IPS DF 4.7 (cell line): Measurements from ENCODE around the gene CDK5RAP2.

Experiments used
- DNase-seq: peaks from one replicate; pipeline ENCODE4 v3.0.0-alpha.2; 2013; ENCODE audit warnings: low spot score; ENCODE audit errors: extremely low read depth

CDK5RAP2 gene

GRCh38 chr9:120439926-120440325 lies 140.0 kb downstream of the CDK5RAP2 start:
- no peak for DNase-seq

DNA sequence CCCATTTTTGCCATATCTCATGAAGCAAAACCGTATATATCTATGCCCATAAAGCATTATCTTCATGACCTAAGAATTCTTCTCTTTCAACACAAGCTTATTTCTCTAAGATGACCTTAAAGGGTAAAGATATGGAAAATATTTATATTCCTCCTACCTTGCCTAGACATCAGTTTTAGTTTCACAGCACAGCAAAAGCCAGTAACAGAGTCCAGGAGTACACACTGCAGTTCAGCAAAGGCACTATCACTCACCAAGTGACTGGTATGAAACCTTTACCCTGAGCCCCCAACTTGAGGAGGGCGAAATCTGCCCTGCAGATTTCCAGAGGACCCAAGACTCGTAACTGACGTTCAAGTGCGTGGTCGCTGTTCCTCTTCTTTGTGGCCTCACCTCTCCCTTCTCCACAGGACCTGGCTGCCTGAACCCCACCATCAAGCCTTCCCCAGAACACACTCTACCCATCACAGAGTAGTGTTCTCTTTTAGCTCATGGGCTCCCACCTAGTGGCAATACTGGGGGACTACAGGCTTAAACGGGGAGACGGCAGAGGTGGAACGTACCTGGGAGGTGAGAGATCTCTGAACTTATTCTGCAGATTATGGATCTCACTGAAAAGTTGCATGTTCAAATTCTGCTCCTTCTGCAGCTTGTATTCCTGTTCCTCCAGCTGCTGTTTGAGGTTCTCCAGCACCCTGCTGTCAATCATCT lies 141.0 kb downstream of the CDK5RAP2 start:
- peak; percentile 25 for DNase-seq

DNA sequence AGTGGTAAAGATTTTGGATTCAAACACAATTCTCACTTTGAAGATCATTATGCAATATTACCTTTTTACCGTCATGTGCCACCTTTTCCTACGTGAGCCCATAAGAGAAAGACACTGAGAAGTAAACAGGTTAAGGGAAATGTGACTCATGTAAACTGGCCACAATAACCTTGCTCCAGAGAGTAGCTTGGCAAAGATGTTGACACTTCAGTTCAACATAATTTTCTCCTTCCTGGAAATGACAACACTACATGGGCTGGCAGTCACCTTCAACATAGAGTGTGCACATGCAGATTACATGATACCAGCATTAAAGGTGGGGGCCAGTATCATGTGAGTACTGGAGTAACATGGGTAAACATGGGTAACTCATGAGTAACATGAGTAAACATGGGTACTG lies 141.9 kb downstream of the CDK5RAP2 start:
- DNase-seq = no peak

GRCh38 chr9:120436983-120437475 lies 142.9 kb downstream of the CDK5RAP2 start:
- DNase-seq = no peak

DNA sequence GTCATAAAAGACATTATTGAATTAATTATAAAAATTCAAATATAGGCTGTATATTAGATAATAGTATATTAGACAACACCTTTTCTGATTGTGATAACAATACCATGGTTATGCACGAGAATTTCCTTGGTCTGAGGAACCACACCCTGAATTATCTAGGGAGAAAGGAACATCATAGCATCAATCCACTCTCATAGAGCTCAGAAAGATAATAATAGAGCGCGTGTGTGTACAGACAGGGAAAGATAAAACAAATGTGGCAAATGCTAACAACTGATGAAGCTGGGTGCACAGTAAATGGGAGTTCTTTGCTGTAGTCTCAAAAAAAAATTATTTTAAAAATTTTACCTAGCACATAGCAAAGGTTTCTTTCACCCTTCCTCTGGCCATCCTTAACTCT lies 143.5 kb downstream of the CDK5RAP2 start:
- DNase-seq = no peak

- no peak for DNase-seq
Observed at GRCh38 chr9:120435091-120435490, 144.9 kb downstream of the CDK5RAP2 start.

DNA sequence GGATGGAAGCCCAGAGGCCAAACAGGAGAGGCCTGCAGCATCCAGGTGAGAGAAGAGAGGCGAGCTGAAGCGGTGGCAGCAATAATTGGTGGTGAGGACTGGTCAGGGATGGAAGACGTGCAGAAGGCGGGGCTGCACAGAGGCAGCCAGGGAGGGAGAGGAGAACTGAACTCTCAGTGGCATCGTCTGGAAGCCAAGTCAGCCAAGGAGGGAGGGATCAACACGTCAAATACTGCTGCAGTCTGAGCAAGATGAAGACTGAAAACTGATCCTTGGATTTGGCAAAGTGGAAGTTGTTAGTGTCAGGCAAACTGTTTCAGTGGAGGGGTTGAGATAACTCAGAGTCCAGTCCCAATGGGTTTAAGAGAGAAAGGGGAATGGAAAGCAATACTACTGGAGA lies 145.4 kb downstream of the CDK5RAP2 start:
- DNase-seq = no peak

GRCh38 chr9:120433701-120434100 lies 146.3 kb downstream of the CDK5RAP2 start:
- no peak for DNase-seq

- DNase-seq = no peak
Observed at GRCh38 chr9:120432600-120432999, 147.4 kb downstream of the CDK5RAP2 start.

- DNase-seq = no peak
Observed at GRCh38 chr9:120431268-120431667, 148.7 kb downstream of the CDK5RAP2 start.

DNA sequence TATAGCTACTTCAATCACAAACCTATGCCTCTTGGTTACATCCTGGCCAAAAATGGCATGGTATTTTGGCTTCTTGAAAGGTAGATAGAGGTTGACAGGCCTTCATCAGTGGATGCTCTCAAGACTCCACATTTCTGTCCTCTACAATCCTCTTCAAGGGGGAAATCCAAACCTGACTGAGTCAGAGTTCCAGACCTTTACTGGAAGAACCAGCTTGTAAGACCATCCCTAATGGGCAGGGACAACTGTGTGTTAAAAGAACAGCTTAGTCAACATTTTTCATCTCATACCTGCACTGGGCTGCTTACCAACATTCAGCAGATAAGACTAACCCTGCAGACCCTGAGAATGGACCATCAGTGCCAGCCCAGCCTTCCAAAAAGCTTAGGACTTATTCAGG lies 155.7 kb downstream of the CDK5RAP2 start:
- no peak for DNase-seq

DNA sequence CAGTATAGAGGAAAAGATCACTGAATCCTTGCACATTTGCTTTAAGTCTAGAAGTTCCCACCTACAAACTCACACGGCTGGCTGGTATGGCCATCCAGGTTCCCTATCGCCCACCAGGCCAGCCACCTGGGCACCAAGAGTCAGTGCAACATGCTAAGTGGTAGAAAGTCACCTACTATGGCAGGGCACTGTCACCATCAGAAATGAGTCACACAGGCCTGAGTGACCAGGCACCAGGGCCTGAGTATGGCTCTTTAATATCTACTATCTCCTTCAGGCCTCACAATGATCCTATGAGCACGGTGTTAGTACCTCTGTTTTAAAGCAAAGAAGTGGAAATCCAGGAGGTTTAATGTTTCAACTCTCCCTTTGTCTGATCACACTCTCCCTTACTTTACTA lies 156.2 kb downstream of the CDK5RAP2 start:
- DNase-seq = no peak

- DNase-seq = no peak
Observed at GRCh38 chr9:120421977-120422376, 158.0 kb downstream of the CDK5RAP2 start.

DNA sequence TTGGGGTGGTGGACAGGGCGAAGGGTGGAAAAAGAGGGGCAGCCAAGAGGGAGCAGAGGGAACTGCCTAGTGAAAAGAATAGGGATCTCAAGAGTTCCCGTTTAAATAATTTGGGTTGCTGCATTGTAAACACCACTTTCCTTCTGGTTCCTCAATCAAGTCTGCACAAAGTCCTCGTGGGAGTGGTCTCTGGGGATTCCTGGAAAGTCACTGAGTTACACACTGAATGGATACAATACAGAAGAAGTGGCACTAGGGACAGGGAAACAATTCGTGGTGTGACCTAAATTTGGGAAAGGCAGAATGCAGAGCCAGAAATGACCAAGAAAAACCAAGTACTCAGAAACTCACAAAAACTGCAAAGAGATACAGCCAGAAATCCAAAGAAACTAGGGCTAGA lies 161.7 kb downstream of the CDK5RAP2 start:
- no peak for DNase-seq

DNA sequence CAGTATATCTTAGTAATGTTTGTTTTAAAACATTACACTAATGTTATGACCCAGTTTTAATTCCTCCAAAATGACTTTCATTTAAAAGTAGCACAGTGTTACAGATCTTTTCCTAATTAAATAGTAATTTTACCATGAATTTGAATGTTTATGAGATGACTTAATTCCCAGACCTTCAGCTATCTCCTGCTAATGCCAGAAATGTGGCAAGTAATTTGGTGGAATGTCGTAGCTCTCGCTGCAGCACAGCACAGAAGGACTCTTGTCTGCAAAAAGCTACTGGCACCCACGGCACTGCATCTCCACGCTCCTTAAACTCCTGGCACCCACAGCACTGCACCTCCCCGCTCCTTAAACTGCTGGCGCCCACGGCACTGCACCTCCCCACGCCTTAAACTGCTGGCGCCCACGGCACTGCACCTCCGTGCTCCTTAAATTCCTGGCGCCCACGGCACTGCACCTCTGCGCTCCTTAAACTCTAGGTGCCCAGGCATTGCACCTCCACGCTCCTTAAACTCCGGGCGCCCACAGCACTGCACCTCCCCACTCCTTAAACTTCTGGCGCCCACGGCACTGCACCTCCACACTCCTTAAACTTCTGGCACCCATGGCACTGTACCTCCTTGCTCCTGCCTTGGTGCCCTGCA lies 163.1 kb downstream of the CDK5RAP2 start:
- DNase-seq = no peak

DNA sequence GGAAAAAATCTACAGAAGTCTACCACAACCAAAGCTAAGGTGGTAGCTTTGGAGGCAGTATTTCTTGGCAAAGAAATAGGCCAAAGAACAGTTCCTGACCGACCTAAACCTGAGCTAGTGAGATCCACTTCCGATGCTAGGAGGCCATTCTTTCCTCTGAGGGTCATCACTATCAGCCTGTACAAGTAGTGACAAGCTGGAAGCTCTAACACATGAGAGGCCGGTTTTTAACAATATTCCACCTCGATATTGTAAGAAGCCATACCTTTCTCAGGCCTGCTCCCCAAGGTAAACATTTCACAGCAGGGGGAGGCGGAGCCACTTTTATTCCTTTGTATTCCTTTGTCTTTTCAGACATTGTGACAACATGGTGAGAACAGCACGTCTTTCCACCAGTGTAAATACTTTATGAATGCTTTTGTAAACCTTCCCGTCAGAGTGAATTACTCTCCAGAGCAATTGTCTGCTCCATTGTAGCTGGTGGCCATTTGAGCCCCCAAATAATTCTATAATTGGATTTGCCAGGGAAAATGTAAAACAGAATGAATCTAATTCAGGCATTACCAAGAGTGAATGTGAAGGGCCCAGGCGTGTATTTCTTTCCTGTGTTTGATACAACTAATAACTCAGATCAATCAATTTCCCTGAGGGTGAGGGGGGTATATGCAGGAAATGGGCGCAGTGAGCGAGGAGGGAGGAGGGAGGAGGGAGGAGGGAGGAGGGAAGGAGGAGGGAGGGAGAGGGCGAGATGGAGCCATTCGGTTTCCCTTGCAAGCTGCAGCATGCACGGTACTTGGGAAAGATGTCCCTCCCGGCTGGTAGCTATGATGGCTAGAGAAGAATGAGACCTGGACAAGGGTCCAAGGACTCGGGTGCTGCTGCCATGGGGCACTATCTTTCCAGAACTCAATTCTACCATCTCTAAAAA lies 166.6 kb downstream of the CDK5RAP2 start:
- no peak for DNase-seq

GRCh38 chr9:120412425-120412951 lies 167.5 kb downstream of the CDK5RAP2 start:
- DNase-seq = no peak

- no peak for DNase-seq
Observed at GRCh38 chr9:120411862-120412424, 168.0 kb downstream of the CDK5RAP2 start.

DNA sequence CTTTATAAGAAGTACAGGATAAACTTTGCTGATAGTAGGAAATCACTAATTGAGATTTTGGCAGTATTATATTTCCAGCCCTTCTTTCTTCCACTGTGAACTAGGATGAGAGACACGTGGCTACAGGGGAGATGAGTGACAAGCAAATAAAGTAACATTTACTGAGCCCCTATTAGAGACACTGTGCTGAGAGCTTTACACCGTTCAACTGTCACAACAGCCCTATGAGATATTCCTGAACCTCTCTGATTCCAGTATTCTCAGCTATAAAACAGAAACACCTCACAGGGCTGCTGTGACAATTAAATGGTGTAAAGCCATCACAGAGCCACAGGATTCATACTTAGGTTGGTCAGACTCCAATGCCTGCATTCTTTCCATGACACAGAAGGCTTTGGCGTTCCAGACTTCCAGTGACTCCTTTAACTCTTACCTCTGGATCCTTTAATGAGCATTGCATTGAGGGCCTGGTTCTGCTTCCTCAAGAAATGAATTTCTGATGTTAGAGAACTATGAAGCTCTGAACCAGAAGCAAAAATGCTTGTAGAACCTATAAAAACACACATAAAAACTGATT lies 169.0 kb downstream of the CDK5RAP2 start:
- no peak for DNase-seq

DNA sequence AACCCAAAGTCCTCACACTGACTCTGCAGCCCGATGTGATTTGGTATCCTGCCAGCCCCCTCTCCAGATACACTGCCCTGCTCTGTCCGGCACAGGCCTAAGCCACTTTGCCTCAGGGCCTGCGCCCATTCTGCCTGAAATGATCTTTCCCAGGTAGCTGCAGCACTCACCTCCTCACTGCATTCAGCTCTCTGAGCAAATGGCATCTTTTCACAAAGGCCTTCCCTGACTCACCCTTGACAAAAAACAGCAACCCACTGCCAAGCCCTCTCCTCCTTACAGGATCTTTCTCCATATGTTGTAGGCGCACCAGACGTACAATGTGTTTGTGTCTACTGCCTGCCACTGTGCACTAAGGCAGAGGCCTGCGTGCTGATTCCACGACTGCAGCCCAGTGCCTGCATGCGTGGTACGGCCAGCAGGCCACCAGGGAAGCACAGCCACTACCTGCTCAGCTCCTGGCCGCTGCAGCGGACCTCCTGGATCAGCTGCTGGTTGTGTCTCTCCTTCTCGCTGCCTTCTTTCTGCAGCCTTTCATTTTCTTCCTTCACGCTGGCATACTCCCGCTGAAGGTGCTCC lies 171.2 kb downstream of the CDK5RAP2 start:
- DNase-seq = no peak

GRCh38 chr9:120405860-120406259 lies 174.1 kb downstream of the CDK5RAP2 start:
- DNase-seq = no peak
